ENCODE measurements around the gene NSG2.

Gene NSG2

GRCh38 chr5:174058433-174059122 lies 13.1 kb downstream of the NSG2 start:
- Histone ChIP-seq H3K36me3 (ENCODE audit: insufficient read depth, low read length) (no peaks in the 10 kb centered on the region), H4K20me1 (ENCODE audit: insufficient read depth, low read length, poor library complexity, severe bottlenecking) (no peaks in the 10 kb centered on the region), H2AFZ (ENCODE audit: low read length) (no peak overlapping the region), H3K9me2 (replicated peaks; ENCODE audit: low read depth, low read length) (no peaks in the 10 kb centered on the region), H3K4me2 (ENCODE audit: low read depth, low read length, poor library complexity, severe bottlenecking) (no peak overlapping the region), H3F3A (ENCODE audit: low read depth) (no peaks in the 10 kb centered on the region), H3K9me3 (ENCODE audit: insufficient read depth, low read depth, low read length) (no peaks in the 10 kb centered on the region), H3K27me3 (ENCODE audit: insufficient read depth, low read length, poor library complexity, severe bottlenecking) (no peaks in the 10 kb centered on the region), H3K9ac (ENCODE audit: low read depth, low read length, poor library complexity, severe bottlenecking) (no peak overlapping the region), H3K4me1 (ENCODE audit: insufficient read depth, low read length, poor library complexity, severe bottlenecking) (no peaks in the 10 kb centered on the region), H3K79me2 (ENCODE audit: insufficient read depth, low read length) (no peaks in the 10 kb centered on the region), H3K4me3 (ENCODE audit: low read length, poor library complexity, severe bottlenecking) (no peak overlapping the region)
- TF ChIP-seq EZH2phosphoT487 (IDR thresholded peaks at IDR 0.05; ENCODE audit: borderline replicate concordance), result no peak
- TF ChIP-seq CTCF (conservative IDR thresholded peaks at IDR 0.05; ENCODE audit: low read length), result no peak

DNA sequence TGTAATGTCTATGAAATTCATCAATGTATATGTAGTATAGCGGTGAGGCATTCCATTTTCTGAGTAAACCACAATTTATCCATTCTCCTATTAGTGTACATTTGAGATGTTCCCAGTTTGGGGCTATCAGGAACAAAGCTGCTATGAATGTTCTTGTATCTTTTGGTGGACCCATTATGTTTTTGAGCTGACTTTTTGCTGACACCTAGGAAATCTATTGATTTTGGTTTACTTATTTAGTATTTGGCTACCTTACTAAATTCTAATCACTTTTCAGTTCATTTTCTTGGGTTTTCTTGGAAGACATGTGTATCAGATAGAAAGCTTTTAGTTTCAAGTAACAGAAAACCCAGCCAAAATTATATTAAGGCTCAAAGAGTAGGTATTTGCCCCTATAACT lies 13.7 kb downstream of the NSG2 start:
- TF ChIP-seq EZH2phosphoT487 (IDR thresholded peaks at IDR 0.05; ENCODE audit: borderline replicate concordance), result no peak
- TF ChIP-seq CTCF (conservative IDR thresholded peaks at IDR 0.05; ENCODE audit: low read length), result no peak
- H4K20me1 ChIP-seq (ENCODE audit: insufficient read depth, low read length, poor library complexity, severe bottlenecking), result no peaks in the 10 kb centered on the region
- H3K9me3 ChIP-seq (ENCODE audit: insufficient read depth, low read depth, low read length), result no peaks in the 10 kb centered on the region
- no peaks in the 10 kb centered on the region for H3F3A ChIP-seq (ENCODE audit: low read depth)
- no peak overlapping the region for H2AFZ ChIP-seq (ENCODE audit: low read length)
- no peaks in the 10 kb centered on the region for H3K4me1 ChIP-seq (ENCODE audit: insufficient read depth, low read length, poor library complexity, severe bottlenecking)
- no peak overlapping the region for H3K4me2 ChIP-seq (ENCODE audit: low read depth, low read length, poor library complexity, severe bottlenecking)
- no peaks in the 10 kb centered on the region for H3K9me2 ChIP-seq (replicated peaks; ENCODE audit: low read depth, low read length)
- no peak overlapping the region for H3K4me3 ChIP-seq (ENCODE audit: low read length, poor library complexity, severe bottlenecking)
- no peak overlapping the region for H3K9ac ChIP-seq (ENCODE audit: low read depth, low read length, poor library complexity, severe bottlenecking)
- H3K36me3 ChIP-seq (ENCODE audit: insufficient read depth, low read length), result no peaks in the 10 kb centered on the region
- no peaks in the 10 kb centered on the region for H3K27me3 ChIP-seq (ENCODE audit: insufficient read depth, low read length, poor library complexity, severe bottlenecking)
- H3K79me2 ChIP-seq (ENCODE audit: insufficient read depth, low read length), result no peaks in the 10 kb centered on the region

DNA sequence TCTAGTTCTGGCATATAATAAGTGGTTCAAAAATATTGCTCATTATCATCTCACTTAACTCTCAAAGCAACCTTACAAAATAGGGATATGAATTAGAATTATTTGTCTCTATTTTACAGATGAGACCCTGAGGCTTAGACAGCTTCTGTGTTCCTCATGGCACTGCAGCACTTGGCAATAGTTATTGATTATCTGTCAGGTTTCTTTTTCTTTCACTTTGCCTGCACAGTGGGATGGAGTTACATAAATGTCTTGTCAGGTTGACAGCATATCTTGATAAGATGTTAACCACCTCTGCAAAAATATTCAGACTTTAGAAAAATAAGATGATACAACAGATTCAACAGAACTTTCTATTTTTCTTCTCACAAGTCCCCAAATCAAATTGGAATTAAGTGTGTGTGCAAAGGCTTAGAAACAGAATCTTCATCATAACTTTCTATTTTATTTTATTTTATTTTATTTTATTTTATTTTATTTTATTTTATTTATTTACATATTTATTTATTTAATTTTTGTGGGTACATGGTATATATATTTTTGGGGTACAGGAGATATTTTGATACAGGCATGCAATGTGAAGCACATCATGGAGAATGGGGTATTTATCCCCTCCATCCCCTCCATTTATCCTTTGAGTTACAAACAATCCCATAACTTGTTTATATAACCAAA lies 17.7 kb downstream of the NSG2 start:
- no peaks in the 10 kb centered on the region for H3F3A ChIP-seq (ENCODE audit: low read depth)
- no peaks in the 10 kb centered on the region for H3K9me2 ChIP-seq (replicated peaks; ENCODE audit: low read depth, low read length)
- no peaks in the 10 kb centered on the region for H4K20me1 ChIP-seq (ENCODE audit: insufficient read depth, low read length, poor library complexity, severe bottlenecking)
- no peak overlapping the region for H2AFZ ChIP-seq (ENCODE audit: low read length)
- H3K36me3 ChIP-seq (ENCODE audit: insufficient read depth, low read length), result no peaks in the 10 kb centered on the region
- no peaks in the 10 kb centered on the region for H3K4me1 ChIP-seq (ENCODE audit: insufficient read depth, low read length, poor library complexity, severe bottlenecking)
- H3K79me2 ChIP-seq (ENCODE audit: insufficient read depth, low read length), result no peaks in the 10 kb centered on the region
- H3K4me3 ChIP-seq (ENCODE audit: low read length, poor library complexity, severe bottlenecking), result no peak overlapping the region
- no peaks in the 10 kb centered on the region for H3K27me3 ChIP-seq (ENCODE audit: insufficient read depth, low read length, poor library complexity, severe bottlenecking)
- H3K4me2 ChIP-seq (ENCODE audit: low read depth, low read length, poor library complexity, severe bottlenecking), result no peak overlapping the region
- H3K9ac ChIP-seq (ENCODE audit: low read depth, low read length, poor library complexity, severe bottlenecking), result no peak overlapping the region
- H3K9me3 ChIP-seq (ENCODE audit: insufficient read depth, low read depth, low read length), result no peaks in the 10 kb centered on the region
- TF ChIP-seq CTCF (conservative IDR thresholded peaks at IDR 0.05; ENCODE audit: low read length) (no peak), EZH2phosphoT487 (IDR thresholded peaks at IDR 0.05; ENCODE audit: borderline replicate concordance) (no peak)
